Bone marrow (tissue), 2 donors: Measurements from ENCODE around the gene SNAP47.

Source experiments
- DNase-seq, 2 donors: peaks; one replicate each; lab custom pipeline; 2025; lab: John Stamatoyannopoulos, UW

Gene SNAP47

DNA sequence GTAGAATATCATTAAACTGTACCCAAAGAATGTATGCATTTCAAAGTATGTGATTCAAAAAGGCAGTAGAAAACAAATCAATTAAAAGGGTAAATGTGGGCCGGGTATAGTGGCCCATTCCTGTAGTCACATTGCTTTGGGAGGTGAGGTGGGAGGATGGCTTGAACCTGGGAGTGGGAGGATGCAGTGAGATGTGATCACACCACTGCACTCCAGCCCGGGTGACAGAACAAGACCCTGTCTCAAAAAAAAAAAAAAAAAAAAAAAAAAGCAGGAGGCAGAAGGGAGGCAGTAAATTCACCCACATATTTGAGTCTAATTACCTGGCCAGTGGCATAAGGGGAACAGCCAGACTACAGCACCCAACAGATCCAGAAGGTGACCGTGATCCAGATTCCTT is 62.4 kb downstream of the SNAP47 start:
- DNase-seq = no peak

- DNase-seq = no peak
Observed at GRCh38 chr1:227798078-227798802, 63.0 kb downstream of the SNAP47 start.

GRCh38 chr1:227799756-227800155 is 64.5 kb downstream of the SNAP47 start:
- no peak for DNase-seq

- no peak for DNase-seq
Observed at GRCh38 chr1:227803933-227804332, 68.7 kb downstream of the SNAP47 start.

DNA sequence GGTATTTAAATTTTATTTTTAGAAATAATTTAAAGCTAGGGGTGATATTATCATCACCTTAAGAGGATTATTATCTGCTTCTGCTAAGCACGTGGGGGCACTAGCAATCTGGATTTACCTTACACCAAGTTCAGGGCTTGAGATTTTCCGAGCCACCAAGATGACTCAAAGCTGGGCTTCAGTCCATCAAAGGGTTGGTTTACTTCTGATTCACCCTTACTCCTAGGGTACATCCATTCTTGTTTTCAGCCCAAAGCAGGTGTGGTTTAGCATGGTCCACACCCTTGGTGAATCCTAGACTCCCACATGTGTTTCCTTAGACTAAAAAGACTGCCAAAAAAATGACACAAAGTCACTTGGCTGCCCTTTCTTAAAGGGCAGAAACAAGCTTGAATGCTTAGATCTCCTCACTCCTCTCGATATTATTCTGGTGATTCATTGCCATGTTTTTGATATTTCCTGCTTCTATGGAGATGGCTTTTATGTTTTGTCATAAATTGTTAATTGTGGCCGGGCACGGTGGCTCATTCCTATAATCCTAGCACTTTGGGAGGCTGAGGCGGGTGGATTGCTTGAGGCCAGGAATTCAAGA is 70.5 kb downstream of the SNAP47 start:
- no peak for DNase-seq

GRCh38 chr1:227808566-227808965 is 73.3 kb downstream of the SNAP47 start:
- DNase-seq = no peak

GRCh38 chr1:227809026-227809425 is 73.8 kb downstream of the SNAP47 start:
- no peak for DNase-seq

GRCh38 chr1:227813962-227814361 is 78.7 kb downstream of the SNAP47 start:
- DNase-seq = no peak

GRCh38 chr1:227815468-227816409 is 80.5 kb downstream of the SNAP47 start, which contains the start of gene PRSS38:
Gene PRSS38 (plus strand): TSS chr1:227815675. CDS start chr1:227815717, 42 bp downstream.
- no peak for DNase-seq

GRCh38 chr1:227816750-227817446 is 81.7 kb downstream of the SNAP47 start:
- no peak for DNase-seq

DNA sequence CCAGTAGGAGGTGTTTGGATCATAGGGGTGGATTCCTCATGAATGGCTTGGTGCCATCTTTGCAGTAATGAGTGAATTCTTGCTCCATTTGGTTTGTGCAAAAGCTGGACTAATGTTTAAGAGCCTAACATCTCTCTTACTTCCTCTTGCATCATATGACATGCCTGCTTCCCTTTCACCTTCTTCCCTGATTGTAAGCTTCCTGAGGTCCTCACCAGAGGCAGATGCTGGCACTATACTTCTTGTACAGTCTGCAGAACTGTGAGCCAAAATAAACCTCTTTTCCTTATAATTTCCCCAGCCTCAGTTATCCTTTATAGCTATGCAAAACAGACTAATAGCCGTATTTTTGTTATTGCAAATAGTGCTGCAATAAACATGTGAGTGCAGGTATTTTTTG is 88.3 kb downstream of the SNAP47 start:
- DNase-seq = no peak

GRCh38 chr1:227824204-227824603 is 89.0 kb downstream of the SNAP47 start:
- no peak for DNase-seq

DNA sequence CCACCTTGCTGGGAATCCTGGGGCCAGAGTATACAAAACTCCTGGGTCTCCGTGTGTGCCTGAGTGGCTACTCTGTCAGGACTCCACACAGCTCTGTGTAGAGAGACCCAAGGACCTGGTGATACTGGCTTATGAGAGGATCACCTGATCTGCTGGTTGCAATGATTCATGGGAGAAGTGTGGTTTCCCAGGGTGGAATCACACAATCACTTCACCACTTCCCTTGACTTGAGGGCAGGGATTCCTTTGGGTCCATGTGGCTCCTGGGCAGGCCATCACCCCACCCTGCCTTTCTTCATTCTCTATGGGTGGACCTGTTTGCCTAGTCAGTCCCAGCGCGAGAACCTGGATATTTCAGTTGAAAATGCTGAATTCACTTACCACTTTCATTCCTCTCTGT is 93.6 kb downstream of the SNAP47 start:
- no peak for DNase-seq
